COLO829 (cell line): ENCODE results near the gene FAM25C.
"Not testable (repeated sequence)": the region's sequence is repeated elsewhere in the genome, so short reads cannot be mapped to it uniquely, and the experiment has no call there.

ENCODE experiments used
- DNase-seq: peaks from one replicate; pipeline ENCODE4 v3.0.0; 2012; ENCODE audit warnings: low spot score

Gene FAM25C

GRCh38 chr10:47957158-47957557 is 42.4 kb downstream of the FAM25C start:
- DNase-seq, result not testable (repeated sequence)

- DNase-seq, result not testable (repeated sequence)
These were observed 52.2 kb downstream of the FAM25C start for GRCh38 chr10:47947424-47947823.
